ENCODE results near the gene IL24.
A peak's percentile ranks its signal among the peaks of the same experiment; 100 is the strongest.

The IL24 gene

GRCh38 chr1:206899717-206900116 is 2.5 kb downstream of the IL24 start:
- in situ Hi-C loops (cut with MboI; ENCODE audit: low pct_unique_long_range_greater_than_20kb, low sequenced_read_pairs) = loop anchor here (25.0 kb wide), 1 partner anchor 162 kb away; no protein-coding TSS in a partner anchor
- DNase-seq = no peak

GRCh38 chr1:206900149-206900548 is 2.9 kb downstream of the IL24 start:
- in situ Hi-C loops (cut with MboI; ENCODE audit: low pct_unique_long_range_greater_than_20kb, low sequenced_read_pairs) = loop anchor here (25.0 kb wide), 1 partner anchor 163 kb away; no protein-coding TSS in a partner anchor
- DNase-seq = no peak

GRCh38 chr1:206901944-206902343 is 4.7 kb downstream of the IL24 start:
- in situ Hi-C loops (cut with MboI; ENCODE audit: low pct_unique_long_range_greater_than_20kb, low sequenced_read_pairs) = loop anchor here (25.0 kb wide), 1 partner anchor 165 kb away; no protein-coding TSS in a partner anchor
- DNase-seq = no peak

GRCh38 chr1:206902702-206903101 is 5.5 kb downstream of the IL24 start:
- in situ Hi-C loops (cut with MboI; ENCODE audit: low pct_unique_long_range_greater_than_20kb, low sequenced_read_pairs) = loop anchor here (25.0 kb wide), 1 partner anchor 165 kb away; no protein-coding TSS in a partner anchor

GRCh38 chr1:206903687-206904086 is 6.4 kb downstream of the IL24 start:
- in situ Hi-C loops (cut with MboI; ENCODE audit: low pct_unique_long_range_greater_than_20kb, low sequenced_read_pairs) = loop anchor here (25.0 kb wide), 1 partner anchor 166 kb away; no protein-coding TSS in a partner anchor

More at GRCh38 chr1:206902702-206903101, 5.5 kb downstream of the IL24 start:
- no peak for DNase-seq

GRCh38 chr1:206904423-206905142 is 7.3 kb downstream of the IL24 start:
- in situ Hi-C loops (cut with MboI; ENCODE audit: low pct_unique_long_range_greater_than_20kb, low sequenced_read_pairs) = loop anchor here (25.0 kb wide), 1 partner anchor 167 kb away; no protein-coding TSS in a partner anchor

More at GRCh38 chr1:206903687-206904086, 6.4 kb downstream of the IL24 start:
- DNase-seq = no peak

GRCh38 chr1:206905295-206906164 is 8.3 kb downstream of the IL24 start:
- in situ Hi-C loops (cut with MboI; ENCODE audit: low pct_unique_long_range_greater_than_20kb, low sequenced_read_pairs) = loop anchor here (25.0 kb wide), 1 partner anchor 168 kb away; no protein-coding TSS in a partner anchor
- DNase-seq = no peak

More at GRCh38 chr1:206904423-206905142, 7.3 kb downstream of the IL24 start:
- no peak for DNase-seq

GRCh38 chr1:206907304-206907991 is 10.2 kb downstream of the IL24 start:
- no peak for DNase-seq
- in situ Hi-C loops (cut with MboI; ENCODE audit: low pct_unique_long_range_greater_than_20kb, low sequenced_read_pairs) = loop anchor here (25.0 kb wide), 1 partner anchor 170 kb away; no protein-coding TSS in a partner anchor

- no peak for DNase-seq
- in situ Hi-C loops (cut with MboI; ENCODE audit: low pct_unique_long_range_greater_than_20kb, low sequenced_read_pairs) = loop anchor here (25.0 kb wide), 1 partner anchor 171 kb away; no protein-coding TSS in a partner anchor
Measured at GRCh38 chr1:206908038-206908437, 10.8 kb downstream of the IL24 start.

GRCh38 chr1:206909161-206909882 is 12.1 kb downstream of the IL24 start:
- no peak for DNase-seq
- in situ Hi-C loops (cut with MboI; ENCODE audit: low pct_unique_long_range_greater_than_20kb, low sequenced_read_pairs) = loop anchor here (25.0 kb wide), 1 partner anchor 172 kb away; no protein-coding TSS in a partner anchor

- DNase-seq = no peak
- in situ Hi-C loops (cut with MboI; ENCODE audit: low pct_unique_long_range_greater_than_20kb, low sequenced_read_pairs) = loop anchor here (25.0 kb wide), 1 partner anchor 173 kb away; no protein-coding TSS in a partner anchor
Measured at GRCh38 chr1:206909883-206910318, 12.7 kb downstream of the IL24 start.

- peak; percentile 80 for DNase-seq
- in situ Hi-C loops (cut with MboI; ENCODE audit: low pct_unique_long_range_greater_than_20kb, low sequenced_read_pairs) = loop anchor here (25.0 kb wide), 1 partner anchor 174 kb away; no protein-coding TSS in a partner anchor
Measured at GRCh38 chr1:206911064-206911663, 13.9 kb downstream of the IL24 start.

GRCh38 chr1:206912445-206913095 is 15.3 kb downstream of the IL24 start:
- peak; percentile 78 for DNase-seq
- in situ Hi-C loops (cut with MboI; ENCODE audit: low pct_unique_long_range_greater_than_20kb, low sequenced_read_pairs) = loop anchor here (25.0 kb wide), 1 partner anchor 175 kb away; no protein-coding TSS in a partner anchor

- in situ Hi-C loops (cut with MboI; ENCODE audit: low pct_unique_long_range_greater_than_20kb, low sequenced_read_pairs) = loop anchor here (25.0 kb wide), 1 partner anchor 177 kb away; no protein-coding TSS in a partner anchor
Measured at GRCh38 chr1:206913766-206914537, 16.7 kb downstream of the IL24 start.

GRCh38 chr1:206915030-206915735 is 17.9 kb downstream of the IL24 start:
- in situ Hi-C loops (cut with MboI; ENCODE audit: low pct_unique_long_range_greater_than_20kb, low sequenced_read_pairs) = loop anchor here (25.0 kb wide), 1 partner anchor 178 kb away; no protein-coding TSS in a partner anchor
- no peak for DNase-seq

More at GRCh38 chr1:206913766-206914537, 16.7 kb downstream of the IL24 start:
- no peak for DNase-seq

Data from KBM-7 (cell line).